GM18909 (cell line): Measurements from ENCODE around the gene CMAS.
"Not testable (repeated sequence)": the region's sequence is repeated elsewhere in the genome, so short reads cannot be mapped to it uniquely, and the experiment has no call there.

ENCODE experiments used
- ATAC-seq: cut with Tn5 transposase; IDR thresholded peaks from one replicate; pipeline ENCODE4 v1.9.1; 2021; ENCODE audit warnings: mild to moderate bottlenecking; ENCODE audit not compliant: unreplicated experiment, poor library complexity

The CMAS gene

GRCh38 chr12:22044391-22044790, 1.6 kb upstream of the CMAS start:
- no peak for ATAC-seq

GRCh38 chr12:22046968-22047390, 961 bp downstream of the CMAS start:
- ATAC-seq: no peak

- no peak for ATAC-seq
Observed at GRCh38 chr12:22047494-22047893, 1.5 kb downstream of the CMAS start.

- no peak for ATAC-seq
Observed at GRCh38 chr12:22048351-22049041, 2.5 kb downstream of the CMAS start.

GRCh38 chr12:22050078-22050477, 4.1 kb downstream of the CMAS start:
- ATAC-seq: no peak

GRCh38 chr12:22051114-22051698, 5.2 kb downstream of the CMAS start:
- ATAC-seq: no peak

GRCh38 chr12:22052994-22053393, 7.0 kb downstream of the CMAS start:
- ATAC-seq: not testable (repeated sequence)

- no peak for ATAC-seq
Observed at GRCh38 chr12:22054155-22054554, 8.1 kb downstream of the CMAS start.

GRCh38 chr12:22056607-22057006, 10.6 kb downstream of the CMAS start:
- no peak for ATAC-seq

GRCh38 chr12:22059976-22060647, 14.1 kb downstream of the CMAS start:
- no peak for ATAC-seq

- ATAC-seq: no peak
Observed at GRCh38 chr12:22064968-22065367, 18.9 kb downstream of the CMAS start.

GRCh38 chr12:22066310-22066709, 20.3 kb downstream of the CMAS start:
- ATAC-seq: no peak

GRCh38 chr12:22069851-22070250, 23.8 kb downstream of the CMAS start:
- no peak for ATAC-seq

- no peak for ATAC-seq
Observed at GRCh38 chr12:22082190-22082701, 36.2 kb downstream of the CMAS start.

GRCh38 chr12:22083167-22083566, 37.1 kb downstream of the CMAS start:
- ATAC-seq: no peak

- ATAC-seq: no peak
Observed at GRCh38 chr12:22084852-22085251, 38.8 kb downstream of the CMAS start.

GRCh38 chr12:22088886-22089285, 42.9 kb downstream of the CMAS start:
- no peak for ATAC-seq

GRCh38 chr12:22089486-22089885, 43.5 kb downstream of the CMAS start:
- no peak for ATAC-seq

- ATAC-seq: not testable (repeated sequence)
Observed at GRCh38 chr12:22099062-22099461, 53.0 kb downstream of the CMAS start.

GRCh38 chr12:22100958-22101748, 55.1 kb downstream of the CMAS start:
- peak; percentile 66 for ATAC-seq
